Peyer's patch (tissue), 4 donors: ENCODE measurements around the gene POMP. TPM values are rescaled to one million over a fixed set of nuclear protein-coding genes. Genes with fewer than 3 reads are reported as not detected.

ENCODE experiments used
- DNase-seq, 3 donors: peaks; one replicate each; pipeline ENCODE4 v3.0.0-alpha.2; 2017 to 2019
- H3K27ac ChIP-seq, 4 donors: fragments of 200-600 bp; sonication (generic); one replicate each; pipeline ENCODE4 v1.5.1; 2016 to 2019
- H3K27me3 ChIP-seq, 2 donors: fragments of 200-600 bp; sonication (generic); one replicate each; pipeline ENCODE4 v1.5.1; 2019
- H3K36me3 ChIP-seq, 3 donors: fragments of 200-600 bp; sonication (generic); one replicate each; pipeline ENCODE4 v1.5.1; 2016 to 2019
- H3K4me1 ChIP-seq, 4 donors: fragments of 200-600 bp; sonication (generic); one replicate each; pipeline ENCODE4 v1.5.1; 2016 to 2019
- H3K4me3 ChIP-seq, 4 donors: fragments of 200-600 bp; sonication (generic); 1 replicate in 3 of 4; 2 replicates in 1 of 4; pipeline ENCODE4 v1.5.1; 2016 to 2019; ENCODE audit warnings: mild to moderate bottlenecking in 1 of 4
- H3K9me3 ChIP-seq, 4 donors: fragments of 200-600 bp; sonication (generic); one replicate each; pipeline ENCODE4 v1.5.1; 2016 to 2019; ENCODE audit warnings: mild to moderate bottlenecking in 1 of 4
- CTCF ChIP-seq, 6 experiments: fragments of 450-650 bp in 4 of 6; fragments of 200-600 bp in 2 of 6; sonication (generic) in 1 of 6; IDR thresholded peaks; one replicate each; pipeline ENCODE4 v1.5.1; 2017 to 2019; ENCODE audit warnings: antibody characterized with exemption in 6 of 6, mild to moderate bottlenecking in 3 of 6, moderate library complexity in 1 of 6
- POLR2A ChIP-seq, 2 donors: fragments of 450-650 bp; IDR thresholded peaks; one replicate each; pipeline ENCODE4 v1.5.1; 2017; ENCODE audit warnings: antibody characterized with exemption in 2 of 2, mild to moderate bottlenecking in 2 of 2, moderate library complexity in 2 of 2
- total RNA-seq, 4 donors: library from RNA; depleted of rRNA; stranded (reverse); fragments of >200 nt; gene quantifications; one replicate each; pipeline ENCODE4 v1.1.0, GENCODE V29; 2016

The POMP gene
- total RNA-seq, 4 donors from 2014 or later, result 24.3 to 68.8 (median 43.2) TPM

- Histone ChIP-seq H3K9me3 (no peaks in the 10 kb centered on the region), H3K27ac (peak overlapping the region in 1 of 4 donors; percentile 52), H3K27me3 (no peaks in the 10 kb centered on the region), H3K4me3 (no peak overlapping the region), H3K36me3 (peaks cover 0 to 21% (median 0%) of the 10 kb centered on the region in 3 donors), H3K4me1 (no peaks in the 10 kb centered on the region)
- TF ChIP-seq POLR2A (IDR thresholded peaks at IDR 0.05) (no peak), CTCF (IDR thresholded peaks at IDR 0.05) (no peak)
- DNase-seq, result no peak
These were observed 48.9 kb downstream of the POMP start for GRCh38 chr13:28707629-28708427.

- Histone ChIP-seq H3K36me3 (peaks cover 0 to 6% (median 0%) of the 10 kb centered on the region in 3 donors), H3K27me3 (no peaks in the 10 kb centered on the region), H3K9me3 (no peaks in the 10 kb centered on the region), H3K4me1 (no peaks in the 10 kb centered on the region), H3K4me3 (no peak overlapping the region), H3K27ac (peak overlapping the region in 3 of 4 donors; percentile 49 to 84 (median 69))
- TF ChIP-seq CTCF (IDR thresholded peaks at IDR 0.05) (no peak), POLR2A (IDR thresholded peaks at IDR 0.05) (peak in 1 of 2 donors; percentile 56)
- DNase-seq, result peak in 2 of 3 donors; percentile 81 to 86
These were observed 51.2 kb downstream of the POMP start for GRCh38 chr13:28710161-28710560.

GRCh38 chr13:28714651-28715050 lies 55.7 kb downstream of the POMP start:
- Histone ChIP-seq H3K9me3 (no peaks in the 10 kb centered on the region), H3K27ac (no peak overlapping the region), H3K4me3 (no peak overlapping the region), H3K36me3 (no peaks in the 10 kb centered on the region), H3K4me1 (peaks cover 0 to 14% (median 0%) of the 10 kb centered on the region in 4 donors), H3K27me3 (no peaks in the 10 kb centered on the region)
- DNase-seq, result no peak
- TF ChIP-seq POLR2A (IDR thresholded peaks at IDR 0.05), result no peak
- no peak for TF ChIP-seq CTCF (IDR thresholded peaks at IDR 0.05)

GRCh38 chr13:28716511-28716910 lies 57.6 kb downstream of the POMP start:
- Histone ChIP-seq H3K9me3 (no peaks in the 10 kb centered on the region), H3K27me3 (no peaks in the 10 kb centered on the region), H3K36me3 (no peaks in the 10 kb centered on the region), H3K4me3 (peak overlapping the region in 2 of 4 donors; percentile 20 to 79), H3K27ac (peak overlapping the region in 3 of 4 donors; percentile 54 to 98 (median 98)), H3K4me1 (peaks cover 0 to 14% (median 0%) of the 10 kb centered on the region in 4 donors)
- DNase-seq, result peak in 2 of 3 donors; percentile 64 to 83
- peak; percentile 41 to 57 for TF ChIP-seq POLR2A (IDR thresholded peaks at IDR 0.05)
- no peak for TF ChIP-seq CTCF (IDR thresholded peaks at IDR 0.05)

- Histone ChIP-seq H3K27me3 (no peaks in the 10 kb centered on the region), H3K27ac (peak overlapping the region in 3 of 4 donors; percentile 54 to 98 (median 98)), H3K4me3 (peak overlapping the region in 2 of 4 donors; percentile 79 to 82), H3K9me3 (no peaks in the 10 kb centered on the region), H3K36me3 (no peaks in the 10 kb centered on the region), H3K4me1 (peaks cover 0 to 14% (median 0%) of the 10 kb centered on the region in 4 donors)
- no peak for TF ChIP-seq CTCF (IDR thresholded peaks at IDR 0.05)
- no peak for TF ChIP-seq POLR2A (IDR thresholded peaks at IDR 0.05)
- no peak for DNase-seq
These were observed 58.2 kb downstream of the POMP start for GRCh38 chr13:28717170-28717569.
